ENCODE results near the gene NPAS3.

NPAS3 gene

DNA sequence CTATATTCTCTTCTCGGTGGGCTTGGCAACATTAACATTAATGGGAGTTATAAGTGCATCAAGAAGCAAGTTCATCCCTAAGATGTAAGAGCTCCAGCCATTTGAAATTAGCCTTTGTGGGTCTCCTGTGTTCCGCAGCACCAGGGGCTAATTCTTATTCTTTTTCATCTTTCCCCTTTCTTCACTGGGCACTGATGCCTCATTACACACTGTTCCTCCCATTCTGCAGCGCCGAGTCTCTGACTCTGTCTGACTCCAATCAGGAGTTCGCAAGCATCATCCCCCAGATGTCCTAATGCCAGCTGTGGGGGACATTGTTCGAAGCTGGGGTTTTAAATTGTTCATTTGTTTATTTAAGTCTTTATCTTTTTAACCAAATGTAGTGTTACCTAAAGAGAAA, 670.9 kb downstream of the NPAS3 start:
- TF ChIP-seq, protein P1, sequence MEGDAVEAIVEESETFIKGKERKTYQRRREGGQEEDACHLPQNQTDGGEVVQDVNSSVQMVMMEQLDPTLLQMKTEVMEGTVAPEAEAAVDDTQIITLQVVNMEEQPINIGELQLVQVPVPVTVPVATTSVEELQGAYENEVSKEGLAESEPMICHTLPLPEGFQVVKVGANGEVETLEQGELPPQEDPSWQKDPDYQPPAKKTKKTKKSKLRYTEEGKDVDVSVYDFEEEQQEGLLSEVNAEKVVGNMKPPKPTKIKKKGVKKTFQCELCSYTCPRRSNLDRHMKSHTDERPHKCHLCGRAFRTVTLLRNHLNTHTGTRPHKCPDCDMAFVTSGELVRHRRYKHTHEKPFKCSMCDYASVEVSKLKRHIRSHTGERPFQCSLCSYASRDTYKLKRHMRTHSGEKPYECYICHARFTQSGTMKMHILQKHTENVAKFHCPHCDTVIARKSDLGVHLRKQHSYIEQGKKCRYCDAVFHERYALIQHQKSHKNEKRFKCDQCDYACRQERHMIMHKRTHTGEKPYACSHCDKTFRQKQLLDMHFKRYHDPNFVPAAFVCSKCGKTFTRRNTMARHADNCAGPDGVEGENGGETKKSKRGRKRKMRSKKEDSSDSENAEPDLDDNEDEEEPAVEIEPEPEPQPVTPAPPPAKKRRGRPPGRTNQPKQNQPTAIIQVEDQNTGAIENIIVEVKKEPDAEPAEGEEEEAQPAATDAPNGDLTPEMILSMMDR (IDR thresholded peaks at IDR 0.05): no peak
- no peak for TF ChIP-seq ZFX (IDR thresholded peaks at IDR 0.05; ENCODE audit: borderline replicate concordance)
- H3K27ac ChIP-seq: no peak overlapping the region

DNA sequence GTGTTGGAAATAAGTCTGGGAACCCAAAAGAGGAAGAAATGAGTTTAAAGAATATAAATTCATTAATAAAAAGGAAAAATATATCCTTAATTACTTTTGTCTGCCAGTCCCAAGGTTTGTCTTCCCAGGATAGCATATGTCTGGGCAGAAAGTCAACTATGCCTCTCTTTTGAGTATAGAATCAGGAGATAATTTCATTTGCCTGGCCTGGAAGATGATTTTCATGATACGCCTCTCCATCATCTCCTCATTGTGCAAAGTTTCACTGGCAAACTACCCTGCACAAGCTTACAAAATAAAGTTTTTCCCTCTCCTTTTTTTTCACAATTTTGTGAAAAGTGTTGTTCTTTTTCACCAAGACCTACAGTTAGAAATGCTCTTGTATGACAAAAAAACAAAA, 671.4 kb downstream of the NPAS3 start:
- H3K27ac ChIP-seq: no peak overlapping the region
- TF ChIP-seq, protein P1 (IDR thresholded peaks at IDR 0.05): no peak
- TF ChIP-seq ZFX (IDR thresholded peaks at IDR 0.05; ENCODE audit: borderline replicate concordance): no peak

DNA sequence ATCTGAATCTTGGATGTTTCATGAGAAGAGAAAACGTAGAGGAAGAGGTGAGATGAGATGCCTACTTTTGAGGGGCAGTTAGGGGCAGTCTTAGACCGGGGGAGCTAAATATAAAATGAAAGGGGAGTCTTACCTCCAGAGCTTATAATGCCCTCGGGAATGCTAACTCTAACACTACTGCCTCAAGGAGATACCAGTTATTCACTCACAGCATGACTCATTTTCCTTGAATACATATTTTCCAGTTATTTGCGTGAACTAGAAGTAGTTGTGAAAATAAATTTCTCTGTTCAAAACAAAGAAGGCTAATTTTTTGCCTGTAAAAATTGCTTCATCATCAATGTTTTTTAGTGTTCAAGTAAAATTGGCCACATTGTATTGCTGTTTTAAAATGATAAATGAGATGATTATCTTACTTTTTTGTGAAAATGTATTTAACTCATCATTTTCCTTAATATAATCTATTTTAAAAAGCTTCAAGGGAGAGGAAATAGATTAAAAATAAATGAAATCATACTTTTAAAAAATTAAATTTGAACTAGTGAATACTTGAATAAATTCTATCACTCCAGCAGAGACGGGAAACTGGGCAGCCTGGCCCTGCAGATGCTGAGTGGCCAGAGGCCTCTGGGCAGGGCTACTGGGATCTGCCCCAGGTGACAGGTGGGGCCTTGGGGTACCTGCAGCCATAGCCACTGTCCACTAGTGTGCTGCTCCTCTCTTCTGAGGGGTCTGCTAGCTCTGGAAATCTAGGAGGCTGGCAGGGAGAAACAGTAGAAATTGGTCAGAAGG, 672.9 kb downstream of the NPAS3 start:
- no peak overlapping the region for H3K27ac ChIP-seq
- TF ChIP-seq, protein P1 (IDR thresholded peaks at IDR 0.05): no peak
- no peak for TF ChIP-seq ZFX (IDR thresholded peaks at IDR 0.05; ENCODE audit: borderline replicate concordance)

DNA sequence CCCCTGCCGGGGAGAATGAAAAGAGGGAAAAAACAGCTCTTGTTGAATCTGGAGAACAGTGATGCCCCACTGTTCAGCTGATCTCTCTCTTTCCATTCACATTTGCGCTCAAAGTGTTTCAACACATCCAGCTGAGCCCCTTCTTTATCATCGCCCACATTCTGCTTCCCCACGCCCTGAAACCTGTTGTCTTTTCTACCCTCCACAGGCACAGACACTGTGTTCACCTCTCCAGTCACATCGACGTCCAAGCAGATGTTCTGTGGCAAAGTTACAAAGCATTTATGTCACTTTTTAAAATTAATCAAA, 673.5 kb downstream of the NPAS3 start:
- TF ChIP-seq ZFX (IDR thresholded peaks at IDR 0.05; ENCODE audit: borderline replicate concordance): no peak
- TF ChIP-seq, protein P1 (IDR thresholded peaks at IDR 0.05): no peak
- no peak overlapping the region for H3K27ac ChIP-seq

DNA sequence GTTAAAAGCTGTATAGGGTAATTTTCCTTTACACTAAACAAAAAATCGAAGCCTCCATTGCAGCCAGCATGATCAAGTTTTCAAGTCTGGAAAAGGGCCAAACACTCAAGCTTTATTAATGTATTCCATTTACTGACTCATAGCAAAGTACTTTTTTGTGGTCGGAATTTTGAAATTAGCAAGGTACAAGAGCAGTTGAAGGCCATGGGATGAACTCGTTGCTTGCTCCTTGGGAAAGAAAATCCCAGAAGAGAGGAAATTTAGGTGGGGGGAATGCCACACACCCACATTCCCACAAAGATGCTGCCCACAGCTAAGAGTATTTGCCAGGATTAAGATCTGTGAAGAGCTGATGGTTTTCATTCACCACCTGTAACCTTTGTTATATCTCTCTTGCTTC, 678.5 kb downstream of the NPAS3 start:
- TF ChIP-seq, protein P1 (IDR thresholded peaks at IDR 0.05): no peak
- TF ChIP-seq ZFX (IDR thresholded peaks at IDR 0.05; ENCODE audit: borderline replicate concordance): no peak
- H3K27ac ChIP-seq: no peak overlapping the region

DNA sequence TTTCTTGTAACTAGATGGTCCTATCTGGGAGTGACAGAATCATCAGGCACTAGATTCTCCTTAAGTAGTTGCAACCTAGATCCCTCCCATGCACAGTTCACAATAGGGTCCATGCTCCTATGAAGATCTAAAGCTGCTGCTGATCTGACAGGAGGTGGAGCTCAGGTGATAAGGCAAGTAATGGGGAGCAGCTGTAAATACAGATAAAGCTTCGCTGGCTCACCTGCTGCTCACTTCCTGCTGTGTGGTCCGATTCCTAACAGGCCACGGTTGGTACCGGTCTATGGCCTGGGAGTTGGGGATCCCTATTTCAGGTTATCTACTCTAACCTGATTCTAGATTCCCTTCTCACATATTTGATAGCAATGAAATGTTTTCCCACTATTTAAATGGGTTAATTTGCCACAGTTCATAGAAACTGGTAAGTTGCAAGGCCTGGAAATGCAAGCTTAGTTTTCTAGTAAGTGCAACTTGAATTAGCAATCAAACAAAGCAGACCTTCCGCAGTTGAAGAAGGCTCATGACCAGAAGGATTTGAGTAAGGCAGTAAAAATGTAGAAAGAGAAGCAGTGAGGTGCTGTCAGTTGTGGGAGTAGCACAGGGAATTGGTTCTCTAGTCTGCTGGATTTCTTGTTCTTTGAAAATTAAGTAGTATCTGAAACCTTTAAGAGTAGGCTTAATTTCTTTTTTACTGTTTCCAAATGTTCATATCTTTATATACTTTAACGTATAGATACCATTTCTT, 679.9 kb downstream of the NPAS3 start:
- TF ChIP-seq, protein P1 (IDR thresholded peaks at IDR 0.05): no peak
- TF ChIP-seq ZFX (IDR thresholded peaks at IDR 0.05; ENCODE audit: borderline replicate concordance): no peak
- H3K27ac ChIP-seq: no peak overlapping the region

DNA sequence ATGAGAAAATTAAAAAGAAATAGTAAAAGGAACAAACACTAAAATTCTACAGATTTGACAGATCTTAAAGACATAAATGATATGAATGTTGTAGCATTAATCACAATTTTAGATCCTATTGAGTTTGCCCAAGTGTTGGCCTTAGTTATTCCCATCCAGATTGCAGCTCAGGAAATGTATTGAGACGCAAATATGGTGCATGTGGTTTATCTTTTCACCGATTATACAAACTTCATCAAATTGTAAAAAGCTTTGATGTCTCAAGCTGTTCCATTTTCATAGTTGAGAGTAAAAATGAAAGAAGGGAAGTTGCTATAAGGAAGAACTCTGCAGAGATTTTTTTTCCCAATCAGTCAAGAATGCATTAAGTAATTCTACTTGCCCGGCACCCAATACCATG, 683.8 kb downstream of the NPAS3 start:
- TF ChIP-seq, protein P1 (IDR thresholded peaks at IDR 0.05): no peak
- no peak for TF ChIP-seq ZFX (IDR thresholded peaks at IDR 0.05; ENCODE audit: borderline replicate concordance)
- no peak overlapping the region for H3K27ac ChIP-seq

All from 22Rv1 (cell line).